Fibroblast of mammary gland (primary cell): ENCODE results near the gene EXOC6B.

Source experiments
- DNase-seq: peaks from one replicate; pipeline ENCODE4 v3.0.0-alpha.2; 2010; ENCODE audit warnings: low read depth
- H3K4me3 ChIP-seq: 2 replicates; pipeline ENCODE4 v1.5.1; 2011; ENCODE audit warnings: low read depth, mild to moderate bottlenecking, low read length, moderate library complexity; ENCODE audit not compliant: control insufficient read depth
- TF ChIP-seq, protein P1 (sequence below): conservative IDR thresholded peaks from 2 replicates; pipeline ENCODE4 v1.5.1; 2011; ENCODE audit warnings: low read depth, low read length, inconsistent platforms; ENCODE audit not compliant: control insufficient read depth, insufficient read depth

EXOC6B gene

DNA sequence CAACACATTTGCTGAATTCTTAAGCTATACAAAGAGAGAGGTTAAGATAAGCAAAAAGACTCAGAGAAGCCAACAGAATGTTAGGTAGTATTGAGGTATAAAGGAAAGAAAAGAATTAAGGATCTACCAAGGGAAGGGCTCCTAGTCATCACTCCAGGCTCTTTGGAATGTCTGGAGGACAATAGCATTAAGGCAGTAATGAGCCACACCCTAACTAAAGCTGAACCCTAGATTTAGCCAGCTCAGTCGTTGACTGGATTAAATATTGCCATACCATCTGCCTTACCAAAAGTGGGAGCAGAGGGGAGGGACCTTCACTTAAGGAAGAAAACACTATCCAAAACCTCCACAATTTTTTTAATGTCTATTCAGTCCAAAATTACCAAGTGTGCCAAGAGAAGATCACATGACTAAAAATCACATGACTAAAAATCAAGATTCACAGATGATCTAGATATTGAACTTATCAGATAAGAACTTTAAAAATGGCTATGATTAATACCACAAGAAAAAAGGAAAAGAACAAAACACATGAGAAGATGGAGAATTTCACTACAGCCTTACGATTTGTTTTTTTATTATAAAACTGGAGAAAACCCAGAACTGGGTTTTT is 59.7 kb downstream of the EXOC6B start:
- no peak overlapping the region for H3K4me3 ChIP-seq
- TF ChIP-seq, protein P1, sequence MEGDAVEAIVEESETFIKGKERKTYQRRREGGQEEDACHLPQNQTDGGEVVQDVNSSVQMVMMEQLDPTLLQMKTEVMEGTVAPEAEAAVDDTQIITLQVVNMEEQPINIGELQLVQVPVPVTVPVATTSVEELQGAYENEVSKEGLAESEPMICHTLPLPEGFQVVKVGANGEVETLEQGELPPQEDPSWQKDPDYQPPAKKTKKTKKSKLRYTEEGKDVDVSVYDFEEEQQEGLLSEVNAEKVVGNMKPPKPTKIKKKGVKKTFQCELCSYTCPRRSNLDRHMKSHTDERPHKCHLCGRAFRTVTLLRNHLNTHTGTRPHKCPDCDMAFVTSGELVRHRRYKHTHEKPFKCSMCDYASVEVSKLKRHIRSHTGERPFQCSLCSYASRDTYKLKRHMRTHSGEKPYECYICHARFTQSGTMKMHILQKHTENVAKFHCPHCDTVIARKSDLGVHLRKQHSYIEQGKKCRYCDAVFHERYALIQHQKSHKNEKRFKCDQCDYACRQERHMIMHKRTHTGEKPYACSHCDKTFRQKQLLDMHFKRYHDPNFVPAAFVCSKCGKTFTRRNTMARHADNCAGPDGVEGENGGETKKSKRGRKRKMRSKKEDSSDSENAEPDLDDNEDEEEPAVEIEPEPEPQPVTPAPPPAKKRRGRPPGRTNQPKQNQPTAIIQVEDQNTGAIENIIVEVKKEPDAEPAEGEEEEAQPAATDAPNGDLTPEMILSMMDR, result no peak
- DNase-seq, result no peak

GRCh38 chr2:72762276-72762675 is 63.6 kb downstream of the EXOC6B start:
- no peak overlapping the region for H3K4me3 ChIP-seq
- TF ChIP-seq, protein P1, result no peak

GRCh38 chr2:72759755-72760154 is 66.1 kb downstream of the EXOC6B start:
- H3K4me3 ChIP-seq, result no peak overlapping the region
- peak; percentile 24 for DNase-seq
- TF ChIP-seq, protein P1, result no peak

More at GRCh38 chr2:72762276-72762675, 63.6 kb downstream of the EXOC6B start:
- DNase-seq, result no peak

DNA sequence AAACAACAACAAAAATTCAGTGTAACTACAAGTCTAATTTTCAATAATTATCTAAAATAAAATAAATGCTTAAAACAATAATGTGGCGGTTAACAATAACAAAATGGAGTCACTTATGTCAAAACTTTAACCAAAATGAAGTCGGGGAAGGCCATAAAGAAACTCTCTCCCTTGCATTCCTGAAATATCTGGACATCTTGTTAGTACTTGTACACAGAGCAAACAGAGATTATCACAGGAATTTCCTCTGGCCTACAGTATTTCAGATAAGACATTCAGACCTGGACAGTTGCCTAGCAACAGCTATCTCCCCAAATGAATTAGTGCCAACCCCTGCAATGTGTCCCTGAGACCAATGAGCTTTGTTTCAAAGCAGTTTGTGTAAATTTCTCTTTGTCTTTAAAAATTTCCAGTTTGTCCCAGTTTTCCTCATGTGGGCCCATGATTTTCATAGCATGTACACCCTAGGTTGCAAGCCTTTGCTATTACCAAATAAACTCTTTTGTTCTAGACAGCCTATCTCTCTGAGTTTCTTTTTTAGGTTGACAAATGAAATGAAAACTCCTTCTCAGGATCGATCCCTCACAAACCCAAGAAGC is 68.6 kb downstream of the EXOC6B start:
- TF ChIP-seq, protein P1, result no peak
- no peak overlapping the region for H3K4me3 ChIP-seq
- DNase-seq, result no peak

GRCh38 chr2:72755647-72756423 is 70.0 kb downstream of the EXOC6B start:
- H3K4me3 ChIP-seq, result no peak overlapping the region
- DNase-seq, result peak; percentile 66
- TF ChIP-seq, protein P1, result no peak

- H3K4me3 ChIP-seq, result no peak overlapping the region
- TF ChIP-seq, protein P1, result no peak
- no peak for DNase-seq
Measured at GRCh38 chr2:72754628-72755320, 71.1 kb downstream of the EXOC6B start.
